ENCODE measurements around the gene TMEM184B.

TMEM184B gene

DNA sequence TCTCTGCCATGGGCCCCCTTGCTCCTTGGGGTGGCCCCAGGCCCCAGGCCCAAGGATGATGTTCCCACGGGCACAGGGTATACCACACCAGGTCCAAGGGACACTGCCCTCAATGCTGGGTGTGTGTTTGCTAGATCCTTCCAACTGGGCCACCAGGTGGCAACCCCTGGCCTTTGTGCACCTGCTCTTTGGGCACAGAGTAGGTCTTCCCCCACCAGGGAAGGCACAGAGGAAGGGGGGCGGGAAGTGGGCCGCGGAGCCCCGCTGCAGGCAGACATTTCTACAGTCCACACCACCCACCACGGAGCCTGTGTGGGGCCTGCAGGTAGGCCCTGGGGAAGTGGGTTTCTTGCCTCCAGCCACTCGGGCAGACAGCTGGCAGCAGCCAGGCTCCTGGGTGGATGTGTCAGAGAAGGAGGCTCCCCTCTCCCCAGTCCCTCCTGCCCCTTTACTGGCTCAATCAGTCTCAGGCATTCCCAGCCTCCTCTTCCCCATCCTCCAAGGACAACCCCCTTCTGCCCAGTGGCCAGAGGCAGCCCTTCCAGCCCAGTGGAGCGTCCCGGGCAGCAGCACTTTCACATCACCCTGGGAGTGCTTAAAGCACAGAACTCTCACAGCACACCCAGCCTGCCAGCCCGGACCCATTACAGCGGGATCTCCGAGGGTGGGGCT lies 49.4 kb downstream of the TMEM184B start:
- H3K36me3 ChIP-seq (ENCODE audit: control insufficient read depth, low read length): no peaks in the 10 kb centered on the region
- H3K79me2 ChIP-seq (ENCODE audit: control insufficient read depth, low read length): no peaks in the 10 kb centered on the region
- no peaks in the 10 kb centered on the region for H3K4me1 ChIP-seq (ENCODE audit: control insufficient read depth, low read length)
- TF ChIP-seq, protein P1, sequence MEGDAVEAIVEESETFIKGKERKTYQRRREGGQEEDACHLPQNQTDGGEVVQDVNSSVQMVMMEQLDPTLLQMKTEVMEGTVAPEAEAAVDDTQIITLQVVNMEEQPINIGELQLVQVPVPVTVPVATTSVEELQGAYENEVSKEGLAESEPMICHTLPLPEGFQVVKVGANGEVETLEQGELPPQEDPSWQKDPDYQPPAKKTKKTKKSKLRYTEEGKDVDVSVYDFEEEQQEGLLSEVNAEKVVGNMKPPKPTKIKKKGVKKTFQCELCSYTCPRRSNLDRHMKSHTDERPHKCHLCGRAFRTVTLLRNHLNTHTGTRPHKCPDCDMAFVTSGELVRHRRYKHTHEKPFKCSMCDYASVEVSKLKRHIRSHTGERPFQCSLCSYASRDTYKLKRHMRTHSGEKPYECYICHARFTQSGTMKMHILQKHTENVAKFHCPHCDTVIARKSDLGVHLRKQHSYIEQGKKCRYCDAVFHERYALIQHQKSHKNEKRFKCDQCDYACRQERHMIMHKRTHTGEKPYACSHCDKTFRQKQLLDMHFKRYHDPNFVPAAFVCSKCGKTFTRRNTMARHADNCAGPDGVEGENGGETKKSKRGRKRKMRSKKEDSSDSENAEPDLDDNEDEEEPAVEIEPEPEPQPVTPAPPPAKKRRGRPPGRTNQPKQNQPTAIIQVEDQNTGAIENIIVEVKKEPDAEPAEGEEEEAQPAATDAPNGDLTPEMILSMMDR (IDR thresholded peaks at IDR 0.05; ENCODE audit: low read depth, low read length, poor library complexity, severe bottlenecking): peak; percentile 22
- TF ChIP-seq EZH2phosphoT487 (IDR thresholded peaks at IDR 0.05; ENCODE audit: borderline replicate concordance, low read length): no peak
- H3K27ac ChIP-seq (ENCODE audit: low read depth, low read length): no peak overlapping the region
- no peak overlapping the region for H3K4me2 ChIP-seq (ENCODE audit: low read length)
- no peak overlapping the region for H3K4me3 ChIP-seq (ENCODE audit: low read length)
- H3K27me3 ChIP-seq (ENCODE audit: control insufficient read depth, low read length): no peaks in the 10 kb centered on the region
- no peaks in the 10 kb centered on the region for H3K9me3 ChIP-seq (ENCODE audit: control insufficient read depth, insufficient read depth, low read length)
- no peaks in the 10 kb centered on the region for H4K20me1 ChIP-seq (ENCODE audit: control insufficient read depth, insufficient read depth, low read depth, low read length)
- no peaks in the 10 kb centered on the region for H3F3A ChIP-seq (ENCODE audit: control insufficient read depth, insufficient read depth)
- H3K9me2 ChIP-seq (replicated peaks; ENCODE audit: control insufficient read depth, low read length): no peaks in the 10 kb centered on the region

DNA sequence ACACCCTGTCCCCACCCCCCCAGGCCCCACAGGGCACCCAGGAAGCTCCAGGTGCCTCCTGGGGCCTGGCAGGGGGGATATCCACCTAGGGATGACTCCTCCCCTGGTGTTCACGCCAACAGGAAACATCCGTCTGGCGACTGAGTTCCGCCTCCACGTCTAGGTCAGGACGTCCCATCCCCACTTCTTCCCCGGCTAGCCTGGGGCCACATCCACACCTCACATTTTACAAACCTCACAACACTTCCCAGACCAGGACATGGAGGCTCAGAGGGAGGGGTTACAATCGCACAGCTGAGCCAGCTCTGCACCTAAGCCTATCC lies 50.1 kb downstream of the TMEM184B start:
- no peak for TF ChIP-seq EZH2phosphoT487 (IDR thresholded peaks at IDR 0.05; ENCODE audit: borderline replicate concordance, low read length)
- TF ChIP-seq, protein P1 (IDR thresholded peaks at IDR 0.05; ENCODE audit: low read depth, low read length, poor library complexity, severe bottlenecking): no peak
- no peak overlapping the region for H3K4me3 ChIP-seq (ENCODE audit: low read length)
- no peaks in the 10 kb centered on the region for H3K79me2 ChIP-seq (ENCODE audit: control insufficient read depth, low read length)
- no peaks in the 10 kb centered on the region for H3K36me3 ChIP-seq (ENCODE audit: control insufficient read depth, low read length)
- H3K27me3 ChIP-seq (ENCODE audit: control insufficient read depth, low read length): no peaks in the 10 kb centered on the region
- H3K9me2 ChIP-seq (replicated peaks; ENCODE audit: control insufficient read depth, low read length): no peaks in the 10 kb centered on the region
- H3K27ac ChIP-seq (ENCODE audit: low read depth, low read length): no peak overlapping the region
- H3K9me3 ChIP-seq (ENCODE audit: control insufficient read depth, insufficient read depth, low read length): no peaks in the 10 kb centered on the region
- no peaks in the 10 kb centered on the region for H3F3A ChIP-seq (ENCODE audit: control insufficient read depth, insufficient read depth)
- no peaks in the 10 kb centered on the region for H3K4me1 ChIP-seq (ENCODE audit: control insufficient read depth, low read length)
- H3K4me2 ChIP-seq (ENCODE audit: low read length): no peak overlapping the region
- no peaks in the 10 kb centered on the region for H4K20me1 ChIP-seq (ENCODE audit: control insufficient read depth, insufficient read depth, low read depth, low read length)

DNA sequence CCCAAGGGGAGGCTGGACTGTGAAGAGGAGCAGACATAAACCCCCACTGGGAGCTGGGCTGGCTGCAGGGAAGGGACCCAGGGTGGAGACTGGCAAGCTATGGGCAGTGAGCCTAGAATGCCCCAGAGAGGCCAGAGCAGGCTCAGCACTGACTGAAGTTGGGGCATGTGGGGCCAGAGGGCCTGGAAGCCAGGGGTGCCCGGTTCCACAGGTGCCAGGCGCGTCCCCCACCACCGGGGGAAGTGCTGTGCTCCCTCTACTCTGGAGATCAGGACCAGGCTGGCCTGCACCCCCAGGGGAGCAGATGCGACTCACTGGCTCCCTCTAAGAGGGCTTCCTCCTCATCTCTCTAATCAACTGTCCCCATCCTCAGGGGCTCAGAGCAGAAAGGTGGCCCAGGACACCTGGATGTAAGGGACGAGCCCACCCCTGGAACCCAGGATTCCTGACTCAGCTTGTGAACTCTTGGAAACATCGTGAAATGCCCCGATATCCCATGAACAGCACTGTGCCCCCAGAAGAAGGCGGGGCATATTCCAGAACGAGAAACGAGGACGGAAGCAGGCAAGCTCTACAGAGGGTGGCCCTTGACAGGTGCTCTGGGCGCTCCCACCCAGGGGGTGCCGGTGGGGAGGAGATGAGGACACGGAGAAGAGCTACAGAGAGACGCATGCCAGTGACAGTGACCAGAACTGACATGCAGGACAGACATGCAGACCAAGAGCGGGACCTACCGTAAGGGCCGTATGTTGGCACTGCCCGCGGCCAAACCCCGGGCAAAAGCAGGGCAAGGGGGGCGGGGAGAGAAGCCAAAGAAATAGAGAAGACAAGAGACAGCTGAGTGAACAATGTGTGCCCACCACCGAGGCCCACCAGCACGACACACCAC lies 50.7 kb downstream of the TMEM184B start:
- Histone ChIP-seq H3K27ac (ENCODE audit: low read depth, low read length) (no peak overlapping the region), H3F3A (ENCODE audit: control insufficient read depth, insufficient read depth) (no peaks in the 10 kb centered on the region), H3K4me1 (ENCODE audit: control insufficient read depth, low read length) (no peaks in the 10 kb centered on the region), H3K9me3 (ENCODE audit: control insufficient read depth, insufficient read depth, low read length) (no peaks in the 10 kb centered on the region), H3K9me2 (replicated peaks; ENCODE audit: control insufficient read depth, low read length) (no peaks in the 10 kb centered on the region), H3K4me2 (ENCODE audit: low read length) (no peak overlapping the region), H3K4me3 (ENCODE audit: low read length) (no peak overlapping the region), H3K79me2 (ENCODE audit: control insufficient read depth, low read length) (no peaks in the 10 kb centered on the region), H3K36me3 (ENCODE audit: control insufficient read depth, low read length) (no peaks in the 10 kb centered on the region), H3K27me3 (ENCODE audit: control insufficient read depth, low read length) (no peaks in the 10 kb centered on the region), H4K20me1 (ENCODE audit: control insufficient read depth, insufficient read depth, low read depth, low read length) (no peaks in the 10 kb centered on the region)
- TF ChIP-seq, protein P1 (IDR thresholded peaks at IDR 0.05; ENCODE audit: low read depth, low read length, poor library complexity, severe bottlenecking): no peak
- TF ChIP-seq EZH2phosphoT487 (IDR thresholded peaks at IDR 0.05; ENCODE audit: borderline replicate concordance, low read length): no peak
